Stimulated activated CD8-positive, alpha-beta memory T cell treated with anti-CD3 and anti-CD28 coated beads, Interleukin-4, amount 100 ng/mL, for 4 hours (primary cell): ENCODE results near the gene PTTG1IP.
A peak's percentile ranks its signal among the peaks of the same experiment; 100 is the strongest.

Source experiments
- DNase-seq, 2 donors: peaks; one replicate each; pipeline ENCODE4 v3.0.0-alpha.2; 2020; ENCODE audit warnings: low read depth in 2 of 2, low spot score in 1 of 2

The PTTG1IP gene

GRCh38 chr21:44828362-44829056 is 45.0 kb downstream of the PTTG1IP start:
- no peak for DNase-seq

DNA sequence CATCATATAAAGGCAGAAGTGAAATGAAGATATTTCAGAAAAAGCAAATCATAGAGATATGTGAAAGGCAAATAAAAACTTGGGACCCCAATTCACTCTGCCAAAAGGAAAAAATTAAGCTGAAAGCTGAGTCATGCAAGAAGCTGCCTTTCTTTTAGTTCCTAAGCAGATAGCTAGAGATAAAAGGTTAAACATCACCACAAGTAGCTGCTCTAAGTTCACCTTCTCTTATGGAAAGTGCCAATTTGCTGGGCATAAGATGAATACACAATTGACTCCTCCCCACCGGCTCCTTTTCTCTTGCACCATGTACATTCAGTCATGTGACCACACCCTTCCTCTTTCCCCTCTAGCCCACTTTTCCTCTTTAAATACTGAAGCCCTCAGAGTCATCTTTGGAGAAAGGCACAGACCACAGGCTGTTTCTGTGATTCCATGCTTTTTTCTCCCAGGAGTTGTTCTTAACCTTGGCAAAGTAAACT is 50.3 kb downstream of the PTTG1IP start:
- no peak for DNase-seq

GRCh38 chr21:44822484-44823178 is 50.9 kb downstream of the PTTG1IP start:
- DNase-seq: no peak

DNA sequence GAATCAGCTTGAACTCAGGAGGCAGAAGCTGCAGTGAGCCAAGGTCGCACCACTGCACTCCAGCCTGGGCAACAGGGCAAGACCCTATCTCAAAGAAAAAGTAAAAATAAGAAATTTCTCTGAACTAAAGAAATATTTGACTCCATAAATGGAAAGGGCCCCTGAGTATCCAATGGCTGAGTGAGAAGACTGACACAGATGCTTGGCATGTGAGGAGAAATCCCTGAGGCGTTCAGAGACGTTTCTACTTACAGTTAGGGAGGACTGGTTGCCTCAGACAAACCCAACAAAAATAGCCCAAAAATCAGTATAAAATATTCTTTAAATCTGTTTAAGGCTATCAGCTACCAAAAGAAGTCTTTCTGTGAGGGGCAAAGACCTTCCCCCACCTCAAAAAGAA is 52.6 kb downstream of the PTTG1IP start:
- no peak for DNase-seq

- no peak for DNase-seq
These were observed 53.9 kb downstream of the PTTG1IP start for GRCh38 chr21:44819283-44820243.

DNA sequence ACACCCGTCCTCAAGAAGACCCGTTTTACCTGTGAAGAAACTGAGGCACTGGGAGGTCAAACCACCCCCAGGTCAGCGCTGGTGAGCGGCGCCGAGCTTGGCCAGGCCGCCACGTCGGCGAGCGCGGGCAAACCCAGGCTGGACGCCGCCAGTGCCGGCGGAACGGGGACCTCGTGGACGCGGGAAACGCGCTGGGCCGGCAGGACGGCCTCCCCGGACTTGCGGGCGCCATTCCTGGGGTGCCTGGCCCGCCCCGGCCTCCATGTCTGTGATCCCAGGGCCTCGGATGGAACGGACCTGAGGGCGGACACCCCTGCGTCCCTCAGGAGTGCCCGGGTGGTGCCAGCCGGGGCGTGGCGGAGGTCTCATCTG is 54.9 kb downstream of the PTTG1IP start:
- no peak for DNase-seq

- DNase-seq: peak; percentile 54 to 65
These were observed 55.4 kb downstream of the PTTG1IP start, which contains the start of gene SUMO3 for GRCh38 chr21:44817914-44818639. TSS of gene SUMO3 (minus strand) at chr21:44818062. CDS start at chr21:44817968, 94 bp downstream.

- peak; percentile 85 for DNase-seq
These were observed 56.0 kb downstream of the PTTG1IP start for GRCh38 chr21:44817506-44817880.

GRCh38 chr21:44816761-44817505 is 56.6 kb downstream of the PTTG1IP start:
- no peak for DNase-seq

DNA sequence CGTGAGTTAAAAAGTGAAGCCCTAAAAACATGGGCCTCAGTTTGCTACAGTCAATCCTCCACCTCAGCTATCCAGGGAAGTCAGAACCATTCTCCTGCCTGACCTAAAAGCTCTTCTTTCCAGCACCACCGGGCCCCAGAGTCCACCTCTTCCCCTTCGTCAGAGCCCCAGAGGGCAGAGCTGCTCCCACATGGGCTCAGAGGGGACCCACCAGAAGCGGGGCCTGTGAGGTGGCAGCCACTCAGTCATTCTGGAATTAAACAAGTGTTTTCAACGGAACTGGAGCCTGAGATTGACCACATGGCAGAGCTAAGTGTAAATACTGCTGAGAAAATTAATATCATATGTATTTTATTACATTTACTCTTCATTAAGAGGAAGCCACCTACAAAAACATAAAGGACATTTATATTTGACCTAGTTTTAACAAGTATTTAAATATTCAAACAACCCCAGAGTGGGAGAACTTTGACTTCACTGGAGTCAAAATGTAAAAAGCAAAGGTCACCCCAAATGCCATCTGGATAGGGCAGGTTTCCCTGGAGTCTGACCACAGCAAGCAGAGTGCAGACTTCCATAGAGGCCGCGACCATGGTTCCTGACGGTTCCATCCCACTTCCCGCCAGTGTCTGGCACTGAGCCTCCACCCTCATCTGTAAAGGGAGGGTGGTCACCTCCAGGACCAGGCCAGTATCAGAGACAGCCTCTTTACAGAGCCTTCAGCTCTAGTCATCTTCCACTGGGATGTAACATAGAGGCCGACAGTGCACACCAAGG is 57.5 kb downstream of the PTTG1IP start:
- DNase-seq: no peak

GRCh38 chr21:44815225-44815624 is 58.3 kb downstream of the PTTG1IP start:
- DNase-seq: no peak

DNA sequence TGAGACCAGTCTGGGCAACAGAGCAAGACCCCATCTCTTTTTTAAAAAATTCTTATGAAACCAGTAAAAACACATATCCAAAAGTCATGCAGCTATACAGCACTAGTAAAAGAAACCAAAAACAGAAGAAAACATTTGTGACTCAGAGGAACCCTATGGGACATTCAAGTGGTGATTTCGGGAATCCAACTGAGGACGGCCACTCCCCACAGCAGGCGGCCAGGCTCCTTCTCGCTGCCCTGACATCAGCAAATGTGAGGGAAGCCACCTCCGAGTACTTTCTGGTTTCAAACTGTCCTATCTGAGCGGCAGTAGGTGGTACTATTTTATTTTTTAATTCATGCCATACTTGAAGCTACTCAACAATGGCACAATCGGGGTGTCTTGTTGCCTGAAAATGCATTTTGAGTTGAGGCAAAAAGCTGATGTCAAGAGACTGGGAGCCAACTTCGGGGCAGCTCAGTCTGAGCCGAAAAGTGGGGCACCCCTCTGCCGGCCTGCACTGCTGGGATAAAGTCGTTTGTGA is 58.9 kb downstream of the PTTG1IP start:
- DNase-seq: no peak

DNA sequence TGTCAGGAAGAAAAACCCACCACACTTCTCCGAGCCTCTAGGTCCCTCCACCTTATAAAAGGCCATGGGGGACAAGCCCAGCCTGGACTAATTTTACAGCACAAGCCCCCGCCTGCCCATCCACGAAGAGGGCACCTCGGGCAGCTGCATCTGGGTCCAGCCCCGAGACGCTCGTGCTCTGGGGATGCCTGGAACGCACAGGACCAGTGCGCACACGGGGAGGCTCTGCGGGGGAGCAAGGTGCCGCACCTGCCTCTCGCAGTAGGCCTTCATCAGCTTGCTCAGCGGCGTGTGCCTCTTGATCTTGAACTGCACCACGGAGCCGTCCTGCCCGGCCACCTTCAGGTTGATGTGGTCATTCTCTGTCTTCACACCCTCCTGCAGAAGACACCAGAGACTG is 59.8 kb downstream of the PTTG1IP start:
- DNase-seq: no peak

GRCh38 chr21:44813149-44813548 is 60.3 kb downstream of the PTTG1IP start:
- DNase-seq: no peak

DNA sequence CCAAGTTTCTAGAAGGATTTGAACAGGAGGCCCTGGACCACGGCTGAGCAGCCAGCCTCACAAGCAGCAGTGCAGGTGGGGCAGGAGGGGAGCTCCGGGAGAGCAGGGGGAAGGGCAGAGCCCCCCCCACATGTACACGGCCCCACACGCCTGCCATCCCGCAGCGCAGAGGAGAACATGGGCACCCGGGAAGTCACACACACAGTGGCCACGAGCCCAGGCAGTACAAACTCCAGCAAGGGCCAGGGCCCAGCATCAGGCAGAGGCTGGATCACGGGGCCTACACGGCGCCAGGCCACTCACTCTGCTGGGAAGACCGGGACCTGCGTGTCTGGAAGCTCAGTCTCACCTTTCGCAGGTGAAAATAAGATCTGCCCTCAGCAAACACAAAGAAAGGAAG is 60.9 kb downstream of the PTTG1IP start:
- no peak for DNase-seq

GRCh38 chr21:44810779-44811178 is 62.7 kb downstream of the PTTG1IP start:
- DNase-seq: no peak

DNA sequence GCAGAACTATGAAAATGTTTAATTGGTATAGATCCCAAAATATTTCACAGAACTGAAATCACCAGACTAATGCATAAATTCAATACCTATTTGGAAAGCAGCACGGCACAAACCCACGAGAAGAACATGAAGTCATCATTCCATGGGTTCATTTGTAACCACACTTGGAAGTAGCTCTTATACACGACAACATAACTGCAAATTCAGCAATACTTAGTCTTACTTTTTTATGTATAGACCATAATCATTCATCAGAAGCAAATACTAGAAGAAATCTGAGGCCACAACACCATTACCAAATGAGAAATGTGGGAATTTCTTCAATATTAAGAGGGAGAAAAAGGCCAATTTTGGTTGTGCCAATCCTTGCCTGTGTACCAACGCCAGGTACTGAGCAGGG is 67.6 kb downstream of the PTTG1IP start:
- no peak for DNase-seq

DNA sequence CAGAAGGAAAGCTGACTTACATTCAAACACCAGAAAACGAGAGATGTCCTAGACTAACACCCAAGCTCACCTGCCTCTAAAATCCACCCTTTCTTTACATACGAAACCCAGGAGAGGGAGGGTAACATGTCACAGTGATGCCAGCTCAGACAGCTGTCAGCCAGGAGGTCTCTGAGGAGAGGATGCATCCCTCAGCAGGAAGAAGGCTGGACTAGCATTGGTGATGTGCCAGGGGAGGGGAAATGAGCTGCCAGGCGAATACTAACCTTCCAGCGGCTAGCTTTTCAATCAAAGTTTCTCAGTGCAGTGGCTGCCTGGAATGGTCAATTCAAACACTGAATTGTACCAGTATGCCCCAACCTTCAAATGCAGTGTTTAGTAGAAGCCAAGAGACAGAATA is 68.3 kb downstream of the PTTG1IP start:
- DNase-seq: no peak

- DNase-seq: no peak
These were observed 68.7 kb downstream of the PTTG1IP start for GRCh38 chr21:44804762-44805161.
